Measurements from ENCODE around the gene PDZD11.
"Not testable (repeated sequence)": the region's sequence is repeated elsewhere in the genome, so short reads cannot be mapped to it uniquely, and the experiment has no call there.

The PDZD11 gene

DNA sequence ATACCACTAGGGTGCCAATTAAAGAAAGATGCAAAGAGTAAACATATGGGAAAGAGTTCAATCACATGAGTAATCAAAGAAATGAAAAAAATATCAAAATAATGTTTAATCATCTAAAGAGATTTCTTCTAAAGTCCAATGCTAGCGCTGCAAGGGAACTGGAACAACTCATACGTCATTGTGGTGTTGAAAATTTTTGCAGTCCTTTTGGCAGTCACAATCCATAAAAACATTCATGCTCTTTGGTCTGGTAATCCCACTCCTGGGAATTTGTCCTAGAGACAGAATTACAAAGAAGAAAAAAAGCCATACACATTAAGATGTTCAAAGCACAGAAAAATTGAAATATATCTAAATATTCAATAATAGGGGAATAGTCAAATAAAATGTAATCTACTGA lies 34.3 kb downstream of the PDZD11 start:
- DNase-seq: no peak

DNA sequence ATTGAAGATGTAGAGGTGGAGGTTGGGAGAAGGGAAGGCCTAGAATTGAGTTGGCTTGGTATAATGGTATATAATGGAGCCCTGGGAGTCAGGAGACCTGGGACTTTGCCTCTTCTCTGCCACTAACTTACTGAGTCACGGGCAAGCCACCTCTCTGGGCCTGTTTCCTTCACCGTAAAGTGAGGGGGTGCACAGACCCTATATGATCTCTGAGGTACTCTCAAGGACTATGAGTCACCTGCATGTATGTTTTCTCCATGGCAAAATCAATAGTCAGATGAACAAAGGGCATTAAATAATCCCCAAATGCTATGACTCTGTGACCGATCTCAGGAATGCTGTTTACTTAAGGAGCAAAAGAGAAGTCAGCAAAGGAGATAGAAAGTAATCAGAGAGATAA lies 34.8 kb downstream of the PDZD11 start:
- DNase-seq: no peak

DNA sequence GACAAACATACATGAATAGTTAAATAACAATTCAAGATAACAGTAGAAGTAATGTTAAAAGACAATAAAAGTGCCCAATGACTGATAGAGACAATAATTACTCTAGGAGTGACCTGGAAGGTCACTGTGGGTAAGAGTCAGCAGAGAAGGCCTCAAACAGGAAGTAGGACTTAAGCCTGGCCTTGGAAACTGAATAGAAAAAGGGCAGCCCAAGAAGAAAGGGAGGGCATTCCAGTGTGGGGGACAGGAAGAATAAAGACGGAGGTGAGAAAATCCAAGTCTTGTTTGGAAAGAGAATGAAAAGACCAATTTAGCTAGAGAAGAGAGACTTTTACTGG lies 35.7 kb downstream of the PDZD11 start:
- no peak for DNase-seq

DNA sequence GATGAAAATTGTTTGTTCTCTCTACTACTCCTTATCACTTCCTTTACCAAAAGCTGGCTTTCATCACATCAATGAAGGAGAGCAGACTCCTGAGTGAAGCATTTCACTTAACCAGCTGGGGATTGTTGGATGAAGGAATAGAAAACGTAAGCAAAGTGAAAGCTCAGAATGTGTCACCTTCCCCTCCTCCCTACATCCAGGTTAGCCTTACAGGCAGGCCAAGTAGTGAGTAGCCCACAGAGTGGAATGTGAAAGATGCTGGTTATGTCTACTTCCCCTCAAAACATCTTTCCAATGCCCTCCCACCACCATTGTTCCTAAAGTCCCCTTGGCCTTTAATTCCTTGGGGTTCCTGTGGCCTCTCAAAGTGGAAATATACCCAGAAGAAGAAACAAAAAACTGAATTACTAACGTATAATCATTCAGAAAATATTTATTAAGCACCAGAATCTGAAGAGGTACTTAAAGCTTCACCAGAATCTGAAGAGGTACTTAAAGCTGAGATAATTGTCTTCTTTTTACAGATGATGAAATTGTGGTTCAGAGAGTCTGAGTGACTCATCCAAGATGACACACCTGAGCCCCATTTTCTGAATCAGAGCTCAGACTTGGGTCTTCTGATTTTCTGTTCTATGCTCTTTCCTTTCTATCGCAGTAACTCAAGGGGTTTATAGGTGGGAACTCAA lies 36.2 kb downstream of the PDZD11 start:
- DNase-seq: no peak

DNA sequence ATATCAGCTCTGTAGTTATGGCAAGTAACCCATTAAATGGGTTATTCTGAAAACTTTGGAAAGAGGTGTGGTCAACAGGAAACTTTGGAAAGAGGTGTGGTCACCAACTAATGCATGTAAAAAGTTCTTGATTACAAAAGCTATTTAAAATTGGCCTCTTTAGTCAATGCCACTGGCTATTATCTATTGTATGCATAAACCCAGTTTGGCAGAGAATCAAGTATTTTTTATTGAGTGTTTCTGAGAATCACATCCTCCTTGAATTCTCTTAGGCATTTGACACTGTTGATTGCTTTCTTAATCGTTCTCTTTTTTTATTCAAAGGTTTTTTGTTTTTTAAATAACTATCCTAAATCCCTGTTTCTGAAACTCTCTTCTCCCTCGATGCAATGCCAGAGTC lies 37.2 kb downstream of the PDZD11 start:
- DNase-seq: no peak

DNA sequence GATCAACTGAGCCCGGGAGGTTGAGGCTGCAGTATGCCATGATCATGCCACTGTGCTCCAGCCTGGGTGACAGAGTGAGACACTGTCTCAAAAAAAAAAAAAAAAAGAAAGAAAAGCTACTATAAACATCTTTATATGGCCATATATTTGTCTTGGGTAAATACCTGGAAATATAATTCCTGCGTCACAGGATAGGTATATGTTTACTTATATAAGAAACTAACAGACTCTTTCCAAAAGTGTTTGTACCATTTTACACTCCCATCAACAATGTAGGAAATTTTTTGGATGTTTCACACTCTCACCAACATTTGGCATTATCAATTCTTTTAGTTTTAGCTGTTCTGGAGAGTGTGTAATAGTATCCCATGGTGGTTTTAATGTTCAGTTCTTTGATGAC lies 42.5 kb downstream of the PDZD11 start:
- DNase-seq: no peak

DNA sequence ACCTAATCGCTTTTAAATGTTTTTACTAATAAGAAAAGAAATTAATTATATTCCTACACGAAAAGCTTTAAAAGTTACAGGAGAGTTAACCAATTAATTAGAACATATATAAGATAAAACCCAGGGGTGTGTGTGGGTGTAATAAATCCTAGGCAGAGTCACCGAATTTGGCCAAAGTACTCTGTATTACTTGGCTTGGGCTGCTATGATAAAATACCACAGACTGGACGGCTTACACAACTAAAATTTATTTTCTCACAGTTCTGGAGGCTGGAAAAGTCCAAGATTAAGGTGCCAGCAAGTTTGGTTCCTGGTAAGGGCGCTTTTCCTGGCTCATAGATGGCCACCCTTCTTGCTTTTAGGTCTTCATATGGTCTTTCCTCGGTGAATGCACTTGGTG lies 44.8 kb downstream of the PDZD11 start:
- DNase-seq: no peak

DNA sequence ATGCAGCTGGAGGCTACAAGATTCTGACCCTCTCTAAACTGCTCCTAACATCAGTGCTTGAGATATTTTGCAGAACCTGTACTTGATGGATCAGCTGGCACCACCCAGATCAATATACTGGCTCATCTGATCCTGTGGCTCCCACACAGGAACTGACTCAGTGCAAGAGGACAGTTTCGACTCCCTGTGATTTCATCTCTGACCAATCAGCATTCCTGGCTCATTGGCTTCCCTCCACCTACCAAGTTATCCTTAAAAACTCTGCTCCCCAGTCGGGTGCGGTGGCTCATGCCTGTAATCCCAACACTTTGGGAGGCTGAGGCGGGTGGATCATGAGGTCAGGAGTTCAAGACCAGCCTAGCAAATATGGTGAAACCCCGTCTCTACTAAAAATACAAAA lies 46.1 kb downstream of the PDZD11 start:
- DNase-seq: not testable (repeated sequence)

DNA sequence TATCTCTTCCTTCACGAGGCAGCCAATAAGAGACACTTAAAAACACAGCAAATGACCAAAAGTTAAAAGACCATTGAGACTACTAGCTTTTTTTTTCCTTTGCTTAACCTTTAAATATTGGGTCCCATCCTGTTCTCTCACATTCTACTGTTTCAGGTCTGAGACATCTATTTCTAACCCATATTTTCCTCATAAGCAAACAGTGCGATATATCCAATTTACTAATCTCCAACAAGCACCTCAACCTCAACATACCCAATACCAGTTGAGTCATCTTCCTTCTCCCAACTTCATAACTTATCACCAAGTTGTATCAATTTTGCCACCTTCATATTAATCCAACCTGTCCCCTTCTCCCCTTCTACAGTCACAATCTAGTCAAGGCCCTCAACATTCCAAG lies 48.2 kb downstream of the PDZD11 start:
- no peak for DNase-seq

DNA sequence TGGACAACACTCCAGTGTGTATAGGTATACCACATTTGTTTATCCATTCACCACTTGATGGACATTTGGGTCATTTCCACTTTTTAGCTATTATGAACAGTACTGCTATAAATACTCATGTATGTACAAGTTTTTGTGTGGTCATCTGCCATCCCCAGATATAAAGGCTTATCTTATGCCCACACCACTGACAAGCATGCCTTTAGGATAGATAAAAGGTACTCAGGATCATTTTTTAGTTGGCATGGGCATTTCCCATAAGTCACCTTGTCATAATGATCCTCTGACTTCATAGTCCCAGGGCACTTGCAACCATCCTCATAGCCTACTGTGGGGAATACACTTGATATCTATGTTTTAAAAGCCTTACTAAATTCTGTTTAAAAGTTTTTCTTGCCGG lies 49.0 kb downstream of the PDZD11 start:
- DNase-seq: no peak
